ENCODE data around the gene TRPV2. TPM values are rescaled to one million over a fixed set of nuclear protein-coding genes. Genes with fewer than 3 reads are reported as not detected.

TRPV2 gene
- total RNA-seq, 1 donor from 2014 or later = 0.98 TPM

DNA sequence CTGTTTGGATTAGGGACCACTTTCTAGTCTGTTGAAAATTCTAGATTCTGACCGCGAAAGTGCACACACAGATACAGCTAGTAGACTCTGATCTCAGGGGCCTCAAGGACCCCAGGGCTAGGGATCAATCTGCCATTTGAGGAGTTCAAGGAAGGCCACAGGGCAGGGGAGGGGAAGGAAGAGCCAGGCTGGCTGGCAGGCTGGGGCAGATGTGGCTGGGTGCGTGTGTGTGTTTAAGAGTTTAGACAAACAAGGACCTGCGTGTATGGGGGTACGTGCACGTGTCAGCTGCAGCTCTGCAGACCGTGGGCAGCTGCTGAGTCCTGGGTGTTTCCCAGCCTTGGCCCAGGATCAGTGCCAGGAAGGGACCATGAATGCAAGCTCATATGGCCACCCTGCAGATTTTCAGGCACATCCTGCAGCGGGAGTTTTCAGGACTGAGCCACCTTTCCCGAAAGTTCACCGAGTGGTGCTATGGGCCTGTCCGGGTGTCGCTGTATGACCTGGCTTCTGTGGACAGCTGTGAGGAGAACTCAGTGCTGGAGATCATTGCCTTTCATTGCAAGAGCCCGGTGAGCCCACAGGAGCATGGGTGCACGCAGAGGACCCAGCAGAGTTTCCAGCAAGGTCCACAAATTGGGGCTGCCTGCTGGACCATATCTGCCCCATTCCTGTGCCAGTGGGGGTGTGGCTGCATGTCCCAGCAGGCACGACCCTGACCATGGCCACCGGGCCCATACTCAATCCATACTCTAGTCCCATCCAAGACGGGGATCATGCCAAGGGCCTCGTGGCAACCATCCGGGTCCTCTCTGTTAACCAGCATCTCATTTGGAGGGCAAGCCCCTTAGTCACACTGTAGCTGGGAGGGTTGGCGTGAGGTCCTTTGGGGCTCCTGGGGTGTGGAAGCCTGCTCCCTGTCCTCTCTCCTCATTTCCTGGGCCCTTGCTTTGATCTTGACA lies 10.6 kb downstream of the TRPV2 start:
- no peak overlapping the region for H3K27ac Mint-ChIP-seq (ENCODE audit: unreplicated experiment)

DNA sequence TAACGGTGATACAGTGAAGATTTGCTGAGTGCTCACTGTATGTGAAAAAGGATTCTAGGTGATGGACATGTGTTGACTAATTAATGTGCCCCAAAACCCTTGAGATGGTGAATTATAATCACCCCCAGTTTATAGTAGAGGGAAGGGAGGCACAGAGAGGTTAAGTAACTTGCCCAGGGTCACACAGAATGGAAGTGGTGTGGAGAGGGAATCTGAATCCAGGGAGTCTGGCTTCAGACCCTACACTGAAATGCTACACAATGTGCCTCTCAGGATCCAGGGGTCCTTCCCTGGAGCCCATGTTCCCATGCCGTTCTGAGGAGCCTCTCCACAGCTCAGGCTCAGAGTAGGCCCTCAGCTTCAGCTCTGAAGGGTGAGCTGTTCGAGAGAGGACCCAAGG lies 11.6 kb downstream of the TRPV2 start:
- DNase-seq (ENCODE audit: low read depth, low spot score) = no peak
- Mint-ChIP-seq H3K27ac (ENCODE audit: unreplicated experiment) (no peak overlapping the region), H3K27me3 (ENCODE audit: low read depth) (no peaks in the 10 kb centered on the region), H3K9me3 (no peaks in the 10 kb centered on the region), H3K36me3 (ENCODE audit: low read depth) (no peaks in the 10 kb centered on the region), H3K4me1 (peaks cover 3% of the 10 kb centered on the region), H3K4me3 (no peak overlapping the region)
- TF ChIP-seq, protein P1, sequence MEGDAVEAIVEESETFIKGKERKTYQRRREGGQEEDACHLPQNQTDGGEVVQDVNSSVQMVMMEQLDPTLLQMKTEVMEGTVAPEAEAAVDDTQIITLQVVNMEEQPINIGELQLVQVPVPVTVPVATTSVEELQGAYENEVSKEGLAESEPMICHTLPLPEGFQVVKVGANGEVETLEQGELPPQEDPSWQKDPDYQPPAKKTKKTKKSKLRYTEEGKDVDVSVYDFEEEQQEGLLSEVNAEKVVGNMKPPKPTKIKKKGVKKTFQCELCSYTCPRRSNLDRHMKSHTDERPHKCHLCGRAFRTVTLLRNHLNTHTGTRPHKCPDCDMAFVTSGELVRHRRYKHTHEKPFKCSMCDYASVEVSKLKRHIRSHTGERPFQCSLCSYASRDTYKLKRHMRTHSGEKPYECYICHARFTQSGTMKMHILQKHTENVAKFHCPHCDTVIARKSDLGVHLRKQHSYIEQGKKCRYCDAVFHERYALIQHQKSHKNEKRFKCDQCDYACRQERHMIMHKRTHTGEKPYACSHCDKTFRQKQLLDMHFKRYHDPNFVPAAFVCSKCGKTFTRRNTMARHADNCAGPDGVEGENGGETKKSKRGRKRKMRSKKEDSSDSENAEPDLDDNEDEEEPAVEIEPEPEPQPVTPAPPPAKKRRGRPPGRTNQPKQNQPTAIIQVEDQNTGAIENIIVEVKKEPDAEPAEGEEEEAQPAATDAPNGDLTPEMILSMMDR (conservative IDR thresholded peaks at IDR 0.05) = no peak

More for the DNA sequence above, 10.6 kb downstream of the TRPV2 start:
- TF ChIP-seq, protein P1 (conservative IDR thresholded peaks at IDR 0.05) = no peak
- Mint-ChIP-seq H3K36me3 (ENCODE audit: low read depth) (no peaks in the 10 kb centered on the region), H3K4me1 (peaks cover 3% of the 10 kb centered on the region), H3K4me3 (no peak overlapping the region), H3K9me3 (no peaks in the 10 kb centered on the region), H3K27me3 (ENCODE audit: low read depth) (no peaks in the 10 kb centered on the region)
- DNase-seq (ENCODE audit: low read depth, low spot score) = no peak

DNA sequence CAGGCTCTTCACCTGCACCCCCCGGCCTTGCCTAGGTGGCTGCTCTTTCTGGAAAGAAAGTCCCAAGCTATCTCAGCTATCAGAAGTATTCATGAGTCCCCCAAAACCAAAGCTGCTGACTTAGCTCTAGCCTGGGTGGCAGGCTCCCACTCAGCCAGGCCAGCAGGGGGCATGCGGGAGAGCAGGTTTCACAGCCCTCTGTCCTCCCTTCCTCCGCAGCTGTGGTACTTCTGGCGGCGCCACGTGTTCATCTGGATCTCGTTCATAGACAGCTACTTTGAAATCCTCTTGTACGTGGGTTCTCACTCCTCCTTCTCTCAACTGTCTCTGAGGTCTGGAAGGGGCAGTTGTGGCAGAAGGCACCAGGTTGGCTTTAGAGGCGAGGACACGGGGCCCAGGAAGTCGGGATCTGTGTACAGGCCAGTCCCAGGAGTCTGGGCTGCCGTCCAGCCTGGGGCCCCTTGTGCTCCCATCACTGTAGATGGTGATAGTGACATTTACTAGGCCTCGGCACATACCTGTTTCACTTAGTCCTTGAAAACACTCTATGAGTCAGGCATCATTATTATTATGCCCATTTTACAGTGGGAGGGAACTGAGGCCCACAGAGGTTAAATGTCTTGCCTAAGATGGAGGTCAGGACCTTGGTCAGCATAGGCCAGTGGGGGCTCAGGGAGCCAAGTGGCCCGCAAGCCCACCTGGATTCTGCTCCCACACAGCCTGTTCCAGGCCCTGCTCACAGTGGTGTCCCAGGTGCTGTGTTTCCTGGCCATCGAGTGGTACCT lies 12.9 kb downstream of the TRPV2 start:
- TF ChIP-seq, protein P1 (conservative IDR thresholded peaks at IDR 0.05) = peak; percentile 69
- H3K4me1 Mint-ChIP-seq = peaks cover 3% of the 10 kb centered on the region
- no peak overlapping the region for H3K27ac Mint-ChIP-seq (ENCODE audit: unreplicated experiment)
- no peaks in the 10 kb centered on the region for H3K9me3 Mint-ChIP-seq
- no peaks in the 10 kb centered on the region for H3K27me3 Mint-ChIP-seq (ENCODE audit: low read depth)
- H3K36me3 Mint-ChIP-seq (ENCODE audit: low read depth) = no peaks in the 10 kb centered on the region
- H3K4me3 Mint-ChIP-seq = no peak overlapping the region
- DNase-seq (ENCODE audit: low read depth, low spot score) = peak; percentile 62

DNA sequence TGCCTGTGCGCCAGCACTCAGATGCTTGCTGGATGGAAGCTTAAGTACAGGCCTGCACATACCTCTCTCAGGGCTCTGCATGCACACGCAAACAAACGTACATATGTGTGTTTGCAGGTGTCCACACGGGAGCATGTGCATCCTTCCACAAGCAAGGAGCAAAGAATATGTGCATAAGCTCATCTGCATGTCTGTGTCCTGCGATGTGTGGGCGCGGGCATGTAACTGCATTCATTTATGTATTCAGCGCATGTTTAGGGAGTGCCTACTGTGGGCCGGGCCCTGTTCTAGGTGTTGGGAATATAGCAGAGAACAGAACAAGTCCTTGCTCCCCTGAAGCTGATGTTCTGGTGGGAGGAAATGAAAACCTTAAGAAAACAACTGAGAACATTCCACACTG lies 13.7 kb downstream of the TRPV2 start:
- Mint-ChIP-seq H3K9me3 (no peaks in the 10 kb centered on the region), H3K4me1 (peaks cover 3% of the 10 kb centered on the region), H3K4me3 (no peak overlapping the region), H3K27me3 (ENCODE audit: low read depth) (no peaks in the 10 kb centered on the region), H3K36me3 (ENCODE audit: low read depth) (no peaks in the 10 kb centered on the region), H3K27ac (ENCODE audit: unreplicated experiment) (no peak overlapping the region)
- no peak for DNase-seq (ENCODE audit: low read depth, low spot score)
- TF ChIP-seq, protein P1 (conservative IDR thresholded peaks at IDR 0.05) = no peak

DNA sequence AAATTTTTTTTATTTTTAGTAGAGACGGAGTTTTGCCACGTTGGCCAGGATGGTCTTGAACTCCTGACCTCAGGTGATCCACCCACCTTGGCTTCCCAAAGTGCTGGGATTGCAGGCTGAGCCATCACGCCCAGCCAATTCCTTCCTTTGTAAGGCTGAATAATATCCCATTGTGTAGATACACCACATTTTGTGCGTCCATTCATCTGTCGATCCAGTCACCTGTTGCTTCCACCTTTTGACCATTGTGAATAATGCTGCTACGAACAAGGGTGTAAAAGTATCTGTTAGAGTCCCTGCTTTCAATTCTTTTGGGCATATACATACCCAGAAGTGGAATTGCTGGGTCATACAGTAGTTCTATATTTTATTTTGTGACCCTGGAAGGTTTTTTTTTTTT lies 15.3 kb downstream of the TRPV2 start:
- no peak for DNase-seq (ENCODE audit: low read depth, low spot score)
- Mint-ChIP-seq H3K27ac (ENCODE audit: unreplicated experiment) (no peak overlapping the region), H3K4me1 (peaks cover under 1% of the 10 kb centered on the region), H3K4me3 (no peak overlapping the region), H3K9me3 (no peaks in the 10 kb centered on the region), H3K27me3 (ENCODE audit: low read depth) (no peaks in the 10 kb centered on the region), H3K36me3 (ENCODE audit: low read depth) (no peaks in the 10 kb centered on the region)
- TF ChIP-seq, protein P1 (conservative IDR thresholded peaks at IDR 0.05) = no peak

Measured in neural crest cell (in vitro differentiated cells).